GM19452 (cell line): ENCODE measurements around the gene MYBPHL.
"Not testable (repeated sequence)": the region's sequence is repeated elsewhere in the genome, so short reads cannot be mapped to it uniquely, and the experiment has no call there.

ENCODE experiments used
- ATAC-seq: cut with Tn5 transposase; IDR thresholded peaks from one replicate; pipeline ENCODE4 v1.9.1; 2021; ENCODE audit not compliant: unreplicated experiment

Gene MYBPHL

GRCh38 chr1:109307274-109308021, 637 bp upstream of the MYBPHL start:
- ATAC-seq, result no peak

GRCh38 chr1:109305991-109306390, 820 bp downstream of the MYBPHL start:
- ATAC-seq, result not testable (repeated sequence)

- no peak for ATAC-seq
Measured at GRCh38 chr1:109304226-109304920, 2.4 kb downstream of the MYBPHL start.

- ATAC-seq, result no peak
Measured at GRCh38 chr1:109301874-109302273, 4.9 kb downstream of the MYBPHL start.

- ATAC-seq, result no peak
Measured at GRCh38 chr1:109300650-109301151, 6.1 kb downstream of the MYBPHL start.

GRCh38 chr1:109299558-109300343, 7.1 kb downstream of the MYBPHL start:
- no peak for ATAC-seq

- no peak for ATAC-seq
Measured at GRCh38 chr1:109298666-109299557, 7.9 kb downstream of the MYBPHL start.

- ATAC-seq, result no peak
Measured at GRCh38 chr1:109296782-109297181, 10.0 kb downstream of the MYBPHL start.

GRCh38 chr1:109295712-109296415, 10.9 kb downstream of the MYBPHL start:
- ATAC-seq, result no peak

GRCh38 chr1:109294481-109294880, 12.3 kb downstream of the MYBPHL start:
- ATAC-seq, result no peak

- no peak for ATAC-seq
Measured at GRCh38 chr1:109293026-109293425, 13.8 kb downstream of the MYBPHL start.

- ATAC-seq, result no peak
Measured at GRCh38 chr1:109292364-109292763, 14.4 kb downstream of the MYBPHL start.

GRCh38 chr1:109290998-109291397, 15.8 kb downstream of the MYBPHL start:
- no peak for ATAC-seq

GRCh38 chr1:109290137-109290536, 16.7 kb downstream of the MYBPHL start:
- ATAC-seq, result no peak

- not testable (repeated sequence) for ATAC-seq
Measured at GRCh38 chr1:109286762-109287161, 20.0 kb downstream of the MYBPHL start.

- ATAC-seq, result no peak
Measured at GRCh38 chr1:109283748-109284600, 22.8 kb downstream of the MYBPHL start.

GRCh38 chr1:109282952-109283747, 23.7 kb downstream of the MYBPHL start, which contains the start of gene PSRC1:
TSS of gene PSRC1 (minus strand) at chr1:109283145.
- peak; percentile 96 for ATAC-seq

GRCh38 chr1:109282497-109282951, 24.3 kb downstream of the MYBPHL start:
- no peak for ATAC-seq
